ENCODE data around the gene STK25. TPM values are rescaled to one million over a fixed set of nuclear protein-coding genes. Genes with fewer than 3 reads are reported as not detected.

STK25 gene
- total and polyA plus RNA-seq, 10 donors: 127 to 254 (median 172) TPM

DNA sequence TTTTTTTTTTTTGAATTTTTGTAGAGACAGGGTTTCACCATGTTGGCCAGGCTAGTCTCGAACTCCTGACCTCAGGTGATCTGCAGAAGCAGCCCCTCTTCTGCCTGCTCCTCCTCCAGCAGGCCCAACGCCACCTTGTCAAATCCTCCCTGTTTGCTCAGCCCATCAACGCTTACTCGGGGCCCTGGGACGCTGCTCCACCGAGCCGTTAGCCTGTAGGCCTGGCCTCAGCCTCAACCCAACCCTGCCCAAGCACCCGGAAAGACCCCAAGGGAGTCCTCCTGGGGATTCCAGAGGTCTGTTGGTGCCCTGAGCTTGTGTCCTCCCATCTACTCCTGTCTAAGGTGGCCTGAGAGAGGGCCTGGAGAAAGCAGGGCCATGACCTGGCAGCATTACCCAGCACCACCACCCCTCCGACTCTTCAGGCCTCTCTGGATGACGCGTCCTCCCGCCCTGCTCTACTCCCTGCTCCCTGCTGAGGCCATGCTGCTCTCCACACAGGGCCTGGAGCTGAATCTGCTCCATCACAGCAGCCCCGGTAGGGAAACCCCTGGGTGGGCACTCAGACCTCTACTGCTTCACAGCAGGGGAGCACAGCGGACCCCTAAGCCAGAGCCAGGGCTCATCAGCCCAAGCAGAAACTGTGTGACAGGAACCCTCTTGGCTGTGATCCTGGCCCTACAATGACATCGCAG, 3.2 kb downstream of the STK25 start:
- no peak for TF ChIP-seq POLR2A (IDR thresholded peaks at IDR 0.05)
- intact Hi-C loops (cut with DNase I; ENCODE audit: low total_unique reads): no loop called here
- WGBS, 5 donors: 88 to 95% (median 91%) methylated on average over 10 to 15 of the region's 15 CpGs

DNA sequence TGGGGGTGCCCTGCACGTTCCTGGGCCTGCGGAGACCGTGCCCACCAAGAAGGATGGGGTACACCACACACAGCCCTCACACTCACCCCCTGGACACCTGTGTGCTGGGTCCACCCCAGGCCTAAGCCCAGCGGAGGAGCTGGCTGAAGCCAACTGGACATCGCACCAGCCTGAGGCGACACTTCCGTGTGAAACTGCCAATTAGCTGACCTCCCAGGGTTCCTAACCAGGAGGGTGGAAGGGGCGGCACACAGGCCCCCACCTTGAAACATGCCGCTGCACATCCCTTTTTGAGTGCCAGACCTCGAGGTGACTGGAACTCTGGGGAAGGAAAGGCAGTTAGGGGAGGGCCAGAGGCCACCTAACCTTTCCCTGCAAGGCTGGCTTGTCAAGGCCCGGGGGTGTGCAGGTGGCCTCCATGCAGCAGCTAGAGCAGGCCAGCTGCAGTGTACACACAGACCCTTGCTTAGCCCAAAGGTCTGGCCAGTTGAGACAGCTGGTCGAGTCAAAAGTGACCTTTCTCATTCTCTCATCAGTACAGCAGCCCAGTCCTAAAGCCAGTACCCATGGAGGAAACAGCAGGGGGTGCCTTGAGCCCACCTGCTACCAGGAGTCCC, 4.5 kb downstream of the STK25 start:
- intact Hi-C loops (cut with DNase I; ENCODE audit: low total_unique reads): no loop called here
- DNase-seq: peak; percentile 70
- Histone ChIP-seq H3K27ac (peak overlapping the region in 1 of 8 donors; percentile 53), H3K9me3 (no peaks in the 10 kb centered on the region), H3K4me3 (no peak overlapping the region), H3K4me1 (peaks cover 17 to 47% (median 34%) of the 10 kb centered on the region in 6 donors), H3K27me3 (replicated peaks in 1 of 7) (peaks cover 0 to 8% (median 0%) of the 10 kb centered on the region in 7 donors), H3K36me3 (peaks cover 0 to 43% (median 11%) of the 10 kb centered on the region in 6 donors)
- 77 to 84% (median 78%) methylated on average over 9 to 12 of the region's 12 CpGs for WGBS, 5 donors
- TF ChIP-seq POLR2AphosphoS5 (IDR thresholded peaks at IDR 0.05): peak in 1 of 3 donors; percentile 33
- no peak for TF ChIP-seq POLR2A (IDR thresholded peaks at IDR 0.05)
- no peak for TF ChIP-seq CTCF (IDR thresholded peaks at IDR 0.05 in 8 of 11, conservative IDR thresholded peaks at IDR 0.05 in 3 of 11)

More for the DNA sequence above, 3.2 kb downstream of the STK25 start:
- Histone ChIP-seq H3K36me3 (peaks cover 0 to 30% (median 9%) of the 10 kb centered on the region in 6 donors), H3K9me3 (no peaks in the 10 kb centered on the region), H3K27ac (peak overlapping the region in 3 of 8 donors; percentile 91 to 92 (median 92)), H3K4me1 (peaks cover 25 to 58% (median 45%) of the 10 kb centered on the region in 6 donors), H3K4me3 (no peak overlapping the region), H3K27me3 (replicated peaks in 1 of 7) (peaks cover 0 to 8% (median 0%) of the 10 kb centered on the region in 7 donors)
- DNase-seq: peak; percentile 71

DNA sequence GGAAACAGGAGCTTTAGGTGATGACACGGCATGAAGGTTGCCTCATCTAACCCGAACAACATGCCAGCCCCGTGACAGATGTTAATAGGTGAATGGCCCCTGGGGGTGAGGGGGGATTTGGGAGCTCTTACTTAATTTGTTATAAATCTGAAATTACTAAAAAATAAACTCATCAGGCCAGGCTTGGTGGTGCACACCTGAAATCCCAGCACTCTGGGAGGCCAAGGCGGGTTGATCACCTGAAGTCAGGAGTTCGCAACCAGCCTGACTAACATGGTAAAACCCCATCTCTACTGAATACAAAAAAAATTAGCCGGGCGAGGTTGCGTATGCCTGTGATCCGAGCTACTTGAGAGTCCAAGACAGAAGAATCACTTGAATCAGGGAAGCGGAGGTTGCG, 6.1 kb downstream of the STK25 start:
- no peak for TF ChIP-seq CTCF (IDR thresholded peaks at IDR 0.05 in 8 of 11, conservative IDR thresholded peaks at IDR 0.05 in 3 of 11)
- no peak overlapping the region for H3K4me3 ChIP-seq
- H3K4me1 ChIP-seq: peaks cover 13 to 38% (median 26%) of the 10 kb centered on the region in 6 donors
- intact Hi-C loops (cut with DNase I; ENCODE audit: low total_unique reads): no loop called here
- peak; percentile 54 for DNase-seq
- no peaks in the 10 kb centered on the region for H3K9me3 ChIP-seq
- WGBS, 5 donors: 90 to 97% (median 93%) methylated on average over 11 of the region's 11 CpGs
- no peak overlapping the region for H3K27ac ChIP-seq
- peaks cover 0 to 59% (median 23%) of the 10 kb centered on the region in 6 donors for H3K36me3 ChIP-seq
- peaks cover 0 to under 1% (median 0%) of the 10 kb centered on the region in 7 donors for H3K27me3 ChIP-seq (replicated peaks in 1 of 7)

- 93 to 97% (median 96%) methylated on average over 17 of the region's 17 CpGs for WGBS, 5 donors
- Histone ChIP-seq H3K27me3 (replicated peaks in 1 of 7) (no peaks in the 10 kb centered on the region), H3K4me3 (no peak overlapping the region), H3K4me1 (peaks cover 7 to 30% (median 18%) of the 10 kb centered on the region in 6 donors), H3K27ac (no peak overlapping the region), H3K9me3 (no peaks in the 10 kb centered on the region), H3K36me3 (peaks cover 0 to 66% (median 30%) of the 10 kb centered on the region in 6 donors)
- TF ChIP-seq CTCF (IDR thresholded peaks at IDR 0.05 in 8 of 11, conservative IDR thresholded peaks at IDR 0.05 in 3 of 11) (no peak), POLR2A (IDR thresholded peaks at IDR 0.05) (no peak), POLR2AphosphoS5 (IDR thresholded peaks at IDR 0.05) (no peak)
- DNase-seq: peak; percentile 60
- intact Hi-C loops (cut with DNase I; ENCODE audit: low total_unique reads): no loop called here
Measured at GRCh38 chr2:241501551-241501950, 6.8 kb downstream of the STK25 start.
